Measurements from ENCODE around the gene TTC6. TPM values are rescaled to one million over a fixed set of nuclear protein-coding genes. Genes with fewer than 3 reads are reported as not detected.

The TTC6 gene
- total RNA-seq, 1 donor from 2014 or later = 2.5 TPM

DNA sequence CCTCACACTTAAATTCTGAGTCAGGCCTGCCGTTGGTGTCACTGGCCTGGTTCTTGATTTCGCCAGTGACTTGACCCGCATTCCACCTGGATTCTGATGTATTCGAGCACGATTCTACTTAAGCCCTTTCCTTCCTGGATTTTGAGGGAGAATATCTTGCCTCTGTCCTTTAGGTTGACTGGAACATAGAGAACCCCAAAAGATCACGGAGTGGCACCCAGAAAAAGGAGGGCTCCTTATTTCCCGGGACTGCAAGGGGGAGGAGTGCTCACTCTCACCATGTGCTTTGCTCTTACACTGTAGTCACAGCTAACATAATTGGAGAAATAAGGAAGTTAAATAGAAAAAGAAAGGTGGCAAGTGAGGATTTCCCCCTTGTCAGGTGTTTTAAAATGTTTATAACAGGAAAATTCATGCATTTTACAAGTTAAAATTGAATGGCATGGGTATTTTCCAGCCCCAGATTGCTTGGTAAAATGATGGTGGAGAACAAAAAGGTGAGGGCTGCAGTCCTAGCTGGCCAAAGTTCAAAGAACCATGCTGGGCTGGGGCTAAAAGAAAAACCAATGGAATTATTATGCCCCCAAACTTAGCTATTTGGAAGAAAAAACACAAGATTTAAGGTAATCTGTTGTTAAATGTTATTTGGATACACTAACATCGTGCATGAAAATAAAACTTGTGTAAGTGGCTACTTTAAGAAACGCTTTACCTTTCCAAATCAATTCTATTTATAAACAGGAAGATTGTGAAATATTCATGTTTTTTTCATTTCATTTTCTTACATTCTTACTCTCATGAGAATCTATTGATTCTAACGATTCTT lies 9.2 kb upstream of the TTC6 start:
- no peak for DNase-seq (ENCODE audit: low spot score)

DNA sequence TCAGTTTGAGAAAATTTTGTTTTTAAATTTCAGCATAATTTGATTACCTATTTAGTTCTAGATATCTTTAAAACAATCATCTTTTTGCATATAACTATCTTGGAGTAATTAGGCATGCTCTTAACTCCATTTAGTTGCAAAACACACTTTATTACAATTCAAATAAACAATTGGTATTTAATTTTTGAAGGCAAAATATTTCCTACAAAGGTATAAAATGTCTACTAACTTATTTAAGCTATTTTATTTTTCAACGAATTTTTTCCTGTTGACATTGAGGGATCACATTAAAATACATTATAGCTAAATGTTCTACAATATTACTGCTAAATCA lies 8.7 kb upstream of the TTC6 start:
- no peak for DNase-seq (ENCODE audit: low spot score)

GRCh38 chr14:37587131-37587803 lies 8.2 kb upstream of the TTC6 start:
- no peak for DNase-seq (ENCODE audit: low spot score)

- no peak for DNase-seq (ENCODE audit: low spot score)
Observed at GRCh38 chr14:37587881-37588666, 7.4 kb upstream of the TTC6 start.

- no peak for DNase-seq (ENCODE audit: low spot score)
Observed at GRCh38 chr14:37588667-37588955, 6.8 kb upstream of the TTC6 start.

- no peak for DNase-seq (ENCODE audit: low spot score)
Observed at GRCh38 chr14:37588956-37589714, 6.3 kb upstream of the TTC6 start.

- no peak for DNase-seq (ENCODE audit: low spot score)
Observed at GRCh38 chr14:37589715-37590427, 5.6 kb upstream of the TTC6 start.

GRCh38 chr14:37590428-37591139 lies 4.8 kb upstream of the TTC6 start:
- DNase-seq (ENCODE audit: low spot score) = no peak

DNA sequence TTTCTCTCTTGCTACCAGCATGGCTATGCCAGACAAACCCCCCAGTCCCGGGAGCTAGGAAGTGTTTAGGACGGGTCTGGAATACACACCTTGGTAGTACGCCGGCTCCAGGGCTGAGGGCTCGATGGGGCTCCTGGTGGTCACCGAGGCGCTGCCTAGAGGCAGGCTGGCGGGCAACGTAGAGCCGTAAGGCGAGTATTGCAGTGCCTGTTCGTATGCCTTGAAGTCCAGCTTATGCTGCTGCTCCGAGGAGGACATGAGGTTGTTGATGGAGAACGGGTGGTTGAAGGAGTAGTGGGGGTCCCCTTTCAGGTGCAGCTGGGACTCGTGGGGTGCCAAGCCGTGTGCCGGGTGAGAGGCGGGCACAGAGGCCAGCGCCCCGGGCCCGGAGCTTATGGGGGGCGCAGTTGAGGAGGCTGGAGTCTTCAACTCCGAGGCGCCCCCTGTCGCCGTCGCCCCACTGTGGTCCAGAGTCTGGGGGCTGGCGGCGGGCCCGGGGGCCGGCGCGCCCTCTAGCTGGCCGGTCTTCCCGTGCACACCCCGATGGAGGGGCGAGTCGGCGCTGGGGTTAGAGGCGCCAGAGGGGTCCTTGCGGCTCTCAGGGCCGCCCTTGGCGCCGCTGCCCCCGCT lies 4.0 kb upstream of the TTC6 start:
- DNase-seq (ENCODE audit: low spot score) = peak; percentile 26

DNA sequence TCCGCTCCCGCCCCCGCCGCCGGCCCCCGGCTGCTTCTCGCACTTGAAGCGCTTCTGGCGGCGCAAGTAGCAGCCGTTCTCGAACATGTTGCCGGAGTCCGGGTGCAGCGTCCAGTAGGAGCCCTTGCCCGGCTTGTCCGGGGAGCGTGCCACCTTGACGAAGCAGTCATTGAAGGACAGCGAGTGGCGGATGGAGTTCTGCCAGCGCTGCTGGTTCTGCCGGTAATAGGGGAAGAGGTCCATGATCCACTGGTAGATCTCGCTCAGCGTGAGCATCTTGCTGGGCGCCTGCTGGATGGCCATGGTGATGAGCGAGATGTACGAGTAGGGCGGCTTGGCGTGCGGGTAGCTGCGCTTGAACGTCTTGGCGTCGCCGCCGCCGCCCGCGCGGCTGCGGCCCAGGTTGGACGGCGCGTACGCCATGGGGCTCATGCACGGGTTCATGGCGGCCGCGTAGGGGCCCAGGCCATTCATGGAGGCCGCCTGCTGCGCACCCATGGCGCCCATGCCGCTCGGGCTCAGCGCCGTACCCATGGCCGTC lies 3.4 kb upstream of the TTC6 start:
- DNase-seq (ENCODE audit: low spot score) = no peak

GRCh38 chr14:37592482-37593408 lies 2.7 kb upstream of the TTC6 start:
- DNase-seq (ENCODE audit: low spot score) = no peak

GRCh38 chr14:37593511-37594237 lies 1.8 kb upstream of the TTC6 start:
- DNase-seq (ENCODE audit: low spot score) = no peak

- peak; percentile 80 for DNase-seq (ENCODE audit: low spot score)
Observed at GRCh38 chr14:37594238-37594970, 1.0 kb upstream of the TTC6 start.

DNA sequence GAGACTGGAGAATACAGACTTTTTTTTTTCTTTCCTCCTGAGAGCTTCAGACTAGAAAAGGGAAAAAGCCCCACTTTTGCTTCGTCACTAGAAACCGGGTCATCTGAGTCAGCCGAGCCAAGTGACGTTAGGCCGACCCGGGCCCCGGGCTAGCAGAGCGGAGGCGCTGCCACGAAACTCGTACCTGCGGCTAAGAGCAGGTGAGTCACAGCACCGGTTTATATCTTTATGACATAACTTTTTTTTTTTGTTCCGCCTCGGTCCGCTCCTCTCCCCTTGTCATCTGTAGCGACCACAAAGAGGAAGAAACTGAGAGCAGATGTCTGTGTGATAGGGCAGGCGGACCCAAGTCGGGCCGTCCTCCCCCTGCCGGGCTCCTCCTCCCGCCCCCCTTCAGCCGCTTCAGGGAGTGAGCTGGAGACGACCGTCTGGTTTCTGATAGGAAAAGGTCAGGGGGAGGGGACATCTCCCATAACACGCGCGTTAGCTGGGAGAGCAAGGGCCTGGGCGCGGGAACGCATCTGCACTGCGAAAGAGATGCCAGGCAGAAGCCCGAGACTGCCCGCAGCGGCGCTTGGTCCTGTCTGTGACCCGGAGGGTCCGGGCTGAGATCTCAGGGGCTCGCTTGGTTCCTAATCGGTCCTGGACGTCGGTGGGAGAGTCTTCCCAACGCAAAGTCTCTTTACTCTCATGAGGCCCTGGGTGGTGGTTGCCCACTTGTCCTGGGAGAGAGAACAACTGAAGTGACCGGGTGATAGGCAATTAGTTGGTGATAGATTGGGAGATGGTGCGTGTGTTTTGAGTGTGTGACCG lies 586 bp downstream of the TTC6 start:
- DNase-seq (ENCODE audit: low spot score) = peak; percentile 42

DNA sequence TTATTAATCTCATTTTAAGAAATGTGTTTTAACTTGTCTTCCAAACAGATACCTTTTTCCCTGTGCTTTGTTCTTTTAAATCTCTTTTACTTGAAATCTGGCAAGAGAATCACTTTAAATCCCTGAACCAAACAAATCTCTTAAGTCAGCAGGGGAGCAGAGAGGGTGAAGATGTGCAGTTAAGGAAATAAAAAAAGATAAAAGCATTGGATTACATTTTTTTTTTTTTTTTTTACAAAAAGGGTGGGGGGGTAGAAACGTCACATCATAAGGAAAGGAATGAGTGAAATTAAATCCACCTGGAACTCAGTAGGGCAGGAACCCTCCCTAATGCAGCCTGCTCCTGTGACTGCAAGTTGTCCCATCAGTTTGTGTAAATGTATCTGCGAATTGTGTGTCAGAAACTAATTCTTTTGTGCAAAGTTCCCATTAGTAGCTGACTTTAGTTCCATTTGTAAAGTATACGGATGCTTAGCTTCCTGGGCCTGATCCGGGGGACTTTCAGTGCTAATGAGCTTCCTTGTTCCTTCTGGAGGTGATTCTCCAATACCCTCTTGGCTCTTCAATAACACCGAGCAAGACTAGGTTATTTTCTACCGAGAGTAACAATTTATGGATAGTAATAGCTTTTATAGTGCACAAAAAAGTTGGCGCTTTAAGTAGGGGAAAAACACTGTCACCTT lies 1.5 kb downstream of the TTC6 start:
- no peak for DNase-seq (ENCODE audit: low spot score)

- no peak for DNase-seq (ENCODE audit: low spot score)
Observed at GRCh38 chr14:37597538-37597913, 2.1 kb downstream of the TTC6 start.

Data from mucosa of gallbladder (tissue), 1 donor.